HFF-Myc (cell line): ENCODE data around the gene SLC35G4.

ENCODE experiments used
- DNase-seq: peaks from one replicate; pipeline ENCODE4 v3.0.0-alpha.2; 2011; ENCODE audit warnings: low read depth; ENCODE audit errors: extremely low read depth
- H3K4me3 ChIP-seq: replicated peaks from 2 replicates; pipeline ENCODE4 v1.5.1; 2011; ENCODE audit warnings: low read depth, mild to moderate bottlenecking, control low read depth, low read length
- TF ChIP-seq, protein P1 (sequence below): IDR thresholded peaks from 2 replicates; pipeline ENCODE4 v1.5.1; 2012; ENCODE audit warnings: mild to moderate bottlenecking, low read depth, low read length, control low read depth; ENCODE audit errors: missing control alignments

Gene SLC35G4

DNA sequence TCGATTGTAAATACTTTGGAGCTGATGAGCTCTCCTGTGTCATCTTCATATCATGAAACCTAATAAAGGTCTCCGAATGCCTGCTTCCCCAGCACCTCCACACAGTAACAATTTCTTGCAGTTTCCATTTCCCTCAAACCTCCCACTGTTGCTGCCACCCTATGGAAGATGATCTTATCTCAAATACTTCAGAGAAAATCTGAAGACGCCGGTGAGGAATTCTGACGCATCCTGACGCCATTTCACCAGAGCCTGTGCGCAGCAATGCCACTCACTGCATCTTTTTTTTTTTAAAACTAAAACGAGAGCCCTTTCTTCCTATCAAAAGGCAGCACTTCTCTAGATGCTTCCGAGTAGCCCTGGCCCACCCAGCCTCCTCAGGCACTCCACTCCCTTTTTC, 47.8 kb downstream of the SLC35G4 start:
- TF ChIP-seq, protein P1, sequence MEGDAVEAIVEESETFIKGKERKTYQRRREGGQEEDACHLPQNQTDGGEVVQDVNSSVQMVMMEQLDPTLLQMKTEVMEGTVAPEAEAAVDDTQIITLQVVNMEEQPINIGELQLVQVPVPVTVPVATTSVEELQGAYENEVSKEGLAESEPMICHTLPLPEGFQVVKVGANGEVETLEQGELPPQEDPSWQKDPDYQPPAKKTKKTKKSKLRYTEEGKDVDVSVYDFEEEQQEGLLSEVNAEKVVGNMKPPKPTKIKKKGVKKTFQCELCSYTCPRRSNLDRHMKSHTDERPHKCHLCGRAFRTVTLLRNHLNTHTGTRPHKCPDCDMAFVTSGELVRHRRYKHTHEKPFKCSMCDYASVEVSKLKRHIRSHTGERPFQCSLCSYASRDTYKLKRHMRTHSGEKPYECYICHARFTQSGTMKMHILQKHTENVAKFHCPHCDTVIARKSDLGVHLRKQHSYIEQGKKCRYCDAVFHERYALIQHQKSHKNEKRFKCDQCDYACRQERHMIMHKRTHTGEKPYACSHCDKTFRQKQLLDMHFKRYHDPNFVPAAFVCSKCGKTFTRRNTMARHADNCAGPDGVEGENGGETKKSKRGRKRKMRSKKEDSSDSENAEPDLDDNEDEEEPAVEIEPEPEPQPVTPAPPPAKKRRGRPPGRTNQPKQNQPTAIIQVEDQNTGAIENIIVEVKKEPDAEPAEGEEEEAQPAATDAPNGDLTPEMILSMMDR: no peak
- DNase-seq: no peak
- H3K4me3 ChIP-seq: no peak overlapping the region

DNA sequence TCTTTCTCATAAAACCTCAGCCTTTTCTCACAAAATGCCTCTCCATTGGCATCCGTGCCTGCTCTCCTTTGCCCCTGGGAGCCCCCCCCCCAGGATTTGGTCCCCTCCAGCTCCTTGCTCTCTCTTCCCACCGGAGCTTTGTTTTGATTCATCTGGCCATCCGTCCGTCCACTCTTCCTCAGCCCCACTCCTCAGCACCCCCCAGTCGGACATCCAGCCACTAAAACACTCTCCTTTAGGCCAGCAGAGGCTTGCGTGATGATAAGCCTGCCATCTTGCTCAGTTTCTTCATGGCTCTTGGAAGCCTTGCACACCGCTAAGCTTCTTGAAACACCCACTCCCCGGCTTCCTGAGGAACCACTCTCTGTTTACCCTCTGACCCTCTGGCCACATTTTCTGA, 48.2 kb downstream of the SLC35G4 start:
- TF ChIP-seq, protein P1: no peak
- no peak for DNase-seq
- H3K4me3 ChIP-seq: no peak overlapping the region

DNA sequence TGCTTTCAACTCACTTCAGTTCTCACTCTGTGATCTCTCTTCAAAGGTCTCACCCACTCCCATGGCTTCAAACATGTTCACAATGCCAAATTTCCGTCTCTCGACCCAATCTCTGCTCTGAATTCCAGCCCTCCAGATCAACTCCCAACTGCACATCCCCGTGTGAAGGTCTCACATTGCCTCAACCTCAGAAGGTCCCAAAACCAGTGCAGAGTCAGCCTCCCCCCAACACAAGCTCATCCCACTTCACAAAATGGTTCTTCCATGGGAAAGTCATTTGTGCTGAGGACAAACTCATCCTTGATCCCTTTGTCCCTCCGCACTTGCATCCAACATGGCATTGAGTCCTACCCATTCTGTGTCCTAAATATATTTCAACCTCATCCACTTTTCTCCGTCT, 48.6 kb downstream of the SLC35G4 start:
- no peak for DNase-seq
- TF ChIP-seq, protein P1: no peak
- H3K4me3 ChIP-seq: no peak overlapping the region

DNA sequence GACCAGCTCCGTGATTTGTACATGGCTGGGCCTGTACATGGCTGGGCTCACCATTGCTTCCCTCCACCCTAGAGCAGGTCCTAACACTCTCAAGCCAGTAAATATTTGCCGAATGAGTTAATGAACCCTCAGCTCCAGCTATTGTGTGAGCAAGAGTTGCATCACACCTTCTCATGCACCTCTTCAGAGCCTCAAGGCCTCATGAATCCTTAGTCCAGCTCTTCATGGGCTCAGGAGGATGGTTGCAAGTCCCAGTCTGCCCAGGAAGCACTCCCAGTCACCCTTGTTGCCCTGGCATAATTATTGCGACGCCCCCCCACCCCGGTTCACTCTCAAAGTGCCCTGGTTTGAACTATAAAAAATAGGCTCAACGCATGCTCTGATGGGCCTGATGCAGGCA, 49.6 kb downstream of the SLC35G4 start:
- DNase-seq: no peak

More for the DNA sequence above, 49.6 kb downstream of the SLC35G4 start:
- no peak overlapping the region for H3K4me3 ChIP-seq
- TF ChIP-seq, protein P1: no peak
